ENCODE results near the gene PRLR. TPM values are rescaled to one million over a fixed set of nuclear protein-coding genes. Genes with fewer than 3 reads are reported as not detected.
A peak's percentile ranks its signal among the peaks of the same experiment; 100 is the strongest.

PRLR gene
- total and polyA plus RNA-seq, 4 donors, result 1.4 to 13.7 (median 3.9) TPM

- H3K27me3 ChIP-seq (ENCODE audit: control insufficient read depth, insufficient read depth, low read length), result no peaks in the 10 kb centered on the region
- no peak overlapping the region for H3K4me3 ChIP-seq (ENCODE audit: low read depth, low read length)
- no peaks in the 10 kb centered on the region for H3K9me3 ChIP-seq (ENCODE audit: control insufficient read depth, insufficient read depth, low read length)
- no peaks in the 10 kb centered on the region for H3K4me1 ChIP-seq (ENCODE audit: control insufficient read depth, insufficient read depth, low read length)
- peak overlapping the region; percentile 11 for H3K27ac ChIP-seq (ENCODE audit: low read depth, low read length)
- DNase-seq (ENCODE audit: low read depth in 4 of 6, low spot score in 6 of 6), result peak in 1 of 6 donors; percentile 42
- no peaks in the 10 kb centered on the region for H3K36me3 ChIP-seq (ENCODE audit: control insufficient read depth, insufficient read depth, low read length)
- 80% methylated on average over 2 of the region's 2 CpGs for whole genome bisulfite sequencing (ENCODE audit: insufficient coverage)
Measured at GRCh38 chr5:35159370-35159742, 70.9 kb downstream of the PRLR start.

GRCh38 chr5:35158622-35159369 is 71.5 kb downstream of the PRLR start:
- H3K9me3 ChIP-seq (ENCODE audit: control insufficient read depth, insufficient read depth, low read length), result no peaks in the 10 kb centered on the region
- no peak overlapping the region for H3K27ac ChIP-seq (ENCODE audit: low read depth, low read length)
- H3K4me1 ChIP-seq (ENCODE audit: control insufficient read depth, insufficient read depth, low read length), result no peaks in the 10 kb centered on the region
- no peak overlapping the region for H3K4me3 ChIP-seq (ENCODE audit: low read depth, low read length)
- H3K27me3 ChIP-seq (ENCODE audit: control insufficient read depth, insufficient read depth, low read length), result no peaks in the 10 kb centered on the region
- WGBS (ENCODE audit: insufficient coverage), result 76% methylated on average over 4 of the region's 7 CpGs
- H3K36me3 ChIP-seq (ENCODE audit: control insufficient read depth, insufficient read depth, low read length), result no peaks in the 10 kb centered on the region
- no peak for DNase-seq (ENCODE audit: low read depth in 4 of 6, low spot score in 6 of 6)

GRCh38 chr5:35158204-35158603 is 72.1 kb downstream of the PRLR start:
- no peak overlapping the region for H3K27ac ChIP-seq (ENCODE audit: low read depth, low read length)
- no CpG with 5 or more reads among the region's 3 CpGs for WGBS (ENCODE audit: insufficient coverage)
- H3K4me3 ChIP-seq (ENCODE audit: low read depth, low read length), result no peak overlapping the region
- no peaks in the 10 kb centered on the region for H3K27me3 ChIP-seq (ENCODE audit: control insufficient read depth, insufficient read depth, low read length)
- DNase-seq (ENCODE audit: low read depth in 4 of 6, low spot score in 6 of 6), result no peak
- H3K4me1 ChIP-seq (ENCODE audit: control insufficient read depth, insufficient read depth, low read length), result no peaks in the 10 kb centered on the region
- no peaks in the 10 kb centered on the region for H3K9me3 ChIP-seq (ENCODE audit: control insufficient read depth, insufficient read depth, low read length)
- no peaks in the 10 kb centered on the region for H3K36me3 ChIP-seq (ENCODE audit: control insufficient read depth, insufficient read depth, low read length)

- Histone ChIP-seq H3K27me3 (ENCODE audit: control insufficient read depth, insufficient read depth, low read length) (no peaks in the 10 kb centered on the region), H3K4me3 (ENCODE audit: low read depth, low read length) (no peak overlapping the region), H3K4me1 (ENCODE audit: control insufficient read depth, insufficient read depth, low read length) (no peaks in the 10 kb centered on the region), H3K27ac (ENCODE audit: low read depth, low read length) (no peak overlapping the region), H3K36me3 (ENCODE audit: control insufficient read depth, insufficient read depth, low read length) (no peaks in the 10 kb centered on the region), H3K9me3 (ENCODE audit: control insufficient read depth, insufficient read depth, low read length) (no peaks in the 10 kb centered on the region)
- 100% methylated on average over 1 of the region's 2 CpGs for WGBS (ENCODE audit: insufficient coverage)
- DNase-seq (ENCODE audit: low read depth in 4 of 6, low spot score in 6 of 6), result no peak
Measured at GRCh38 chr5:35153375-35153932, 76.8 kb downstream of the PRLR start.

GRCh38 chr5:35152733-35153132 is 77.6 kb downstream of the PRLR start:
- no peak for DNase-seq (ENCODE audit: low read depth in 4 of 6, low spot score in 6 of 6)
- H3K27me3 ChIP-seq (ENCODE audit: control insufficient read depth, insufficient read depth, low read length), result no peaks in the 10 kb centered on the region
- no peaks in the 10 kb centered on the region for H3K36me3 ChIP-seq (ENCODE audit: control insufficient read depth, insufficient read depth, low read length)
- no peak overlapping the region for H3K27ac ChIP-seq (ENCODE audit: low read depth, low read length)
- no peak overlapping the region for H3K4me3 ChIP-seq (ENCODE audit: low read depth, low read length)
- no peaks in the 10 kb centered on the region for H3K9me3 ChIP-seq (ENCODE audit: control insufficient read depth, insufficient read depth, low read length)
- H3K4me1 ChIP-seq (ENCODE audit: control insufficient read depth, insufficient read depth, low read length), result no peaks in the 10 kb centered on the region
- no CpG with 5 or more reads among the region's 1 CpG for WGBS (ENCODE audit: insufficient coverage)

- no peak overlapping the region for H3K4me3 ChIP-seq (ENCODE audit: low read depth, low read length)
- WGBS (ENCODE audit: insufficient coverage), result 67% methylated on average over 1 of the region's 1 CpG
- DNase-seq (ENCODE audit: low read depth in 4 of 6, low spot score in 6 of 6), result peak in 1 of 6 donors; percentile 17
- H3K36me3 ChIP-seq (ENCODE audit: control insufficient read depth, insufficient read depth, low read length), result no peaks in the 10 kb centered on the region
- H3K9me3 ChIP-seq (ENCODE audit: control insufficient read depth, insufficient read depth, low read length), result no peaks in the 10 kb centered on the region
- H3K4me1 ChIP-seq (ENCODE audit: control insufficient read depth, insufficient read depth, low read length), result no peaks in the 10 kb centered on the region
- no peaks in the 10 kb centered on the region for H3K27me3 ChIP-seq (ENCODE audit: control insufficient read depth, insufficient read depth, low read length)
- no peak overlapping the region for H3K27ac ChIP-seq (ENCODE audit: low read depth, low read length)
Measured at GRCh38 chr5:35151146-35151920, 79.0 kb downstream of the PRLR start.

GRCh38 chr5:35149041-35149440 is 81.2 kb downstream of the PRLR start:
- Histone ChIP-seq H3K9me3 (ENCODE audit: control insufficient read depth, insufficient read depth, low read length) (no peaks in the 10 kb centered on the region), H3K4me1 (ENCODE audit: control insufficient read depth, insufficient read depth, low read length) (no peaks in the 10 kb centered on the region), H3K36me3 (ENCODE audit: control insufficient read depth, insufficient read depth, low read length) (no peaks in the 10 kb centered on the region), H3K27me3 (ENCODE audit: control insufficient read depth, insufficient read depth, low read length) (no peaks in the 10 kb centered on the region), H3K4me3 (ENCODE audit: low read depth, low read length) (no peak overlapping the region), H3K27ac (ENCODE audit: low read depth, low read length) (no peak overlapping the region)
- whole genome bisulfite sequencing (ENCODE audit: insufficient coverage), result no CpG with 5 or more reads among the region's 1 CpG
- no peak for DNase-seq (ENCODE audit: low read depth in 4 of 6, low spot score in 6 of 6)

- no peak overlapping the region for H3K4me3 ChIP-seq (ENCODE audit: low read depth, low read length)
- DNase-seq (ENCODE audit: low read depth in 4 of 6, low spot score in 6 of 6), result no peak
- WGBS (ENCODE audit: insufficient coverage), result 20% methylated on average over 1 of the region's 3 CpGs
- no peaks in the 10 kb centered on the region for H3K36me3 ChIP-seq (ENCODE audit: control insufficient read depth, insufficient read depth, low read length)
- no peaks in the 10 kb centered on the region for H3K9me3 ChIP-seq (ENCODE audit: control insufficient read depth, insufficient read depth, low read length)
- H3K4me1 ChIP-seq (ENCODE audit: control insufficient read depth, insufficient read depth, low read length), result no peaks in the 10 kb centered on the region
- H3K27ac ChIP-seq (ENCODE audit: low read depth, low read length), result no peak overlapping the region
- H3K27me3 ChIP-seq (ENCODE audit: control insufficient read depth, insufficient read depth, low read length), result no peaks in the 10 kb centered on the region
Measured at GRCh38 chr5:35146406-35146805, 83.9 kb downstream of the PRLR start.

- Histone ChIP-seq H3K4me3 (ENCODE audit: low read depth, low read length) (no peak overlapping the region), H3K4me1 (ENCODE audit: control insufficient read depth, insufficient read depth, low read length) (no peaks in the 10 kb centered on the region), H3K27ac (ENCODE audit: low read depth, low read length) (no peak overlapping the region), H3K9me3 (ENCODE audit: control insufficient read depth, insufficient read depth, low read length) (no peaks in the 10 kb centered on the region), H3K36me3 (ENCODE audit: control insufficient read depth, insufficient read depth, low read length) (no peaks in the 10 kb centered on the region), H3K27me3 (ENCODE audit: control insufficient read depth, insufficient read depth, low read length) (no peaks in the 10 kb centered on the region)
- DNase-seq (ENCODE audit: low read depth in 4 of 6, low spot score in 6 of 6), result no peak
- 60% methylated on average over 1 of the region's 2 CpGs for WGBS (ENCODE audit: insufficient coverage)
Measured at GRCh38 chr5:35145691-35146317, 84.5 kb downstream of the PRLR start.
